Testis (tissue), 2 donors: ENCODE measurements around the gene ANKRD28.

Source experiments
- CTCF ChIP-seq, 3 experiments: fragments of 450-650 bp in 2 of 3; fragments of 200-600 bp in 1 of 3; sonication (generic) in 1 of 3; IDR thresholded peaks; one replicate each; pipeline ENCODE4 v1.5.1; 2016 to 2019; ENCODE audit warnings: antibody characterized with exemption in 3 of 3, mild to moderate bottlenecking in 2 of 3, moderate library complexity in 1 of 3
- POLR2A ChIP-seq: fragments of 450-650 bp; IDR thresholded peaks from one replicate; pipeline ENCODE4 v1.6.1; 2017; ENCODE audit warnings: antibody characterized with exemption, mild to moderate bottlenecking, moderate library complexity

- TF ChIP-seq CTCF (IDR thresholded peaks at IDR 0.05) (no peak), POLR2A (no peak)
Observed at GRCh38 chr3:15693355-15693754, 104.4 kb downstream of the ANKRD28 start.
